AML-193 (cell line): Measurements from ENCODE around the gene ACOXL.

Source experiments
- DNase-seq, 2 experiments: peaks; one replicate each; lab custom pipeline; 2025; lab: John Stamatoyannopoulos, UW

Gene ACOXL

GRCh38 chr2:111011218-111011617, 278.8 kb downstream of the ACOXL start:
- DNase-seq, result no peak

GRCh38 chr2:111015283-111015995, 283.1 kb downstream of the ACOXL start:
- no peak for DNase-seq

GRCh38 chr2:111017034-111017622, 284.8 kb downstream of the ACOXL start:
- DNase-seq, result no peak

- DNase-seq, result no peak
Observed at GRCh38 chr2:111017909-111018308, 285.5 kb downstream of the ACOXL start.

- DNase-seq, result no peak
Observed at GRCh38 chr2:111019381-111019780, 287.0 kb downstream of the ACOXL start.

- DNase-seq, result peak; percentile 87 to 88
Observed at GRCh38 chr2:111022633-111023032, 290.3 kb downstream of the ACOXL start.

GRCh38 chr2:111024496-111024895, 292.1 kb downstream of the ACOXL start:
- no peak for DNase-seq

GRCh38 chr2:111025288-111025687, 292.9 kb downstream of the ACOXL start:
- DNase-seq, result no peak

GRCh38 chr2:111028720-111029119, 296.3 kb downstream of the ACOXL start:
- peak; percentile 40 to 61 for DNase-seq

- DNase-seq, result peak in 1 of 2 experiments; percentile 56
Observed at GRCh38 chr2:111029181-111029927, 297.0 kb downstream of the ACOXL start.

- DNase-seq, result no peak
Observed at GRCh38 chr2:111030260-111030891, 298.0 kb downstream of the ACOXL start.

- no peak for DNase-seq
Observed at GRCh38 chr2:111030945-111031344, 298.6 kb downstream of the ACOXL start.

- DNase-seq, result no peak
Observed at GRCh38 chr2:111031546-111032478, 299.4 kb downstream of the ACOXL start.

- no peak for DNase-seq
Observed at GRCh38 chr2:111032721-111033429, 300.5 kb downstream of the ACOXL start.

GRCh38 chr2:111034146-111034545, 301.8 kb downstream of the ACOXL start:
- DNase-seq, result no peak

- no peak for DNase-seq
Observed at GRCh38 chr2:111034606-111035005, 302.2 kb downstream of the ACOXL start.

GRCh38 chr2:111035830-111036441, 303.6 kb downstream of the ACOXL start:
- no peak for DNase-seq

- no peak for DNase-seq
Observed at GRCh38 chr2:111037128-111037527, 304.8 kb downstream of the ACOXL start.

GRCh38 chr2:111039628-111040383, 307.4 kb downstream of the ACOXL start:
- no peak for DNase-seq
